ENCODE results near the gene CARS1. TPM values are rescaled to one million over a fixed set of nuclear protein-coding genes. Genes with fewer than 3 reads are reported as not detected.

The CARS1 gene
- total RNA-seq, 1 donor from 2014 or later: 59.2 TPM

DNA sequence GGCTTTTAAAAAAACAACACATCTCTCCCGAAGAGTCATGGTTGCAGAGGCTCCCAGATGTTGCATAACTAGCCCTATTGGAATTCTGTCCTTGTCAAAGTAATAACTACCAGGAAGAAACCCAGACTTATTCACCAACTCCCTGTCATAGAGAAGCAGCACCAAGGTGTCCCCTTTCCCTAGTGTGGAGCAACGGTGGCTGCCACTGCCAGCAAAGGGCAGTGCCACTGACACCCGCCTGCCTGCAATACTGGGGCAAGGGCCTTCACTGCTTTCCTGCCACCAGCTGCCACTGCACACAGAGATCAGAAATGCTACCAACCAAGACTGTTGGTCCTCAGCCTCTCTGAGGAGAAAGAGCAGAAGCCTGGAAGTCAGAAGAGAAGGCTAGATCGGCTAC, 92.4 kb downstream of the CARS1 start:
- no peaks in the 10 kb centered on the region for H3K4me1 Mint-ChIP-seq
- no peaks in the 10 kb centered on the region for H3K27me3 Mint-ChIP-seq (ENCODE audit: low read depth)
- no peak overlapping the region for H3K4me3 Mint-ChIP-seq
- no peak overlapping the region for H3K27ac Mint-ChIP-seq (ENCODE audit: unreplicated experiment)
- DNase-seq (ENCODE audit: low read depth, low spot score): no peak
- H3K9me3 Mint-ChIP-seq: no peaks in the 10 kb centered on the region
- peaks cover 46% of the 10 kb centered on the region for H3K36me3 Mint-ChIP-seq (ENCODE audit: low read depth)
- TF ChIP-seq, protein P1, sequence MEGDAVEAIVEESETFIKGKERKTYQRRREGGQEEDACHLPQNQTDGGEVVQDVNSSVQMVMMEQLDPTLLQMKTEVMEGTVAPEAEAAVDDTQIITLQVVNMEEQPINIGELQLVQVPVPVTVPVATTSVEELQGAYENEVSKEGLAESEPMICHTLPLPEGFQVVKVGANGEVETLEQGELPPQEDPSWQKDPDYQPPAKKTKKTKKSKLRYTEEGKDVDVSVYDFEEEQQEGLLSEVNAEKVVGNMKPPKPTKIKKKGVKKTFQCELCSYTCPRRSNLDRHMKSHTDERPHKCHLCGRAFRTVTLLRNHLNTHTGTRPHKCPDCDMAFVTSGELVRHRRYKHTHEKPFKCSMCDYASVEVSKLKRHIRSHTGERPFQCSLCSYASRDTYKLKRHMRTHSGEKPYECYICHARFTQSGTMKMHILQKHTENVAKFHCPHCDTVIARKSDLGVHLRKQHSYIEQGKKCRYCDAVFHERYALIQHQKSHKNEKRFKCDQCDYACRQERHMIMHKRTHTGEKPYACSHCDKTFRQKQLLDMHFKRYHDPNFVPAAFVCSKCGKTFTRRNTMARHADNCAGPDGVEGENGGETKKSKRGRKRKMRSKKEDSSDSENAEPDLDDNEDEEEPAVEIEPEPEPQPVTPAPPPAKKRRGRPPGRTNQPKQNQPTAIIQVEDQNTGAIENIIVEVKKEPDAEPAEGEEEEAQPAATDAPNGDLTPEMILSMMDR (conservative IDR thresholded peaks at IDR 0.05): no peak

DNA sequence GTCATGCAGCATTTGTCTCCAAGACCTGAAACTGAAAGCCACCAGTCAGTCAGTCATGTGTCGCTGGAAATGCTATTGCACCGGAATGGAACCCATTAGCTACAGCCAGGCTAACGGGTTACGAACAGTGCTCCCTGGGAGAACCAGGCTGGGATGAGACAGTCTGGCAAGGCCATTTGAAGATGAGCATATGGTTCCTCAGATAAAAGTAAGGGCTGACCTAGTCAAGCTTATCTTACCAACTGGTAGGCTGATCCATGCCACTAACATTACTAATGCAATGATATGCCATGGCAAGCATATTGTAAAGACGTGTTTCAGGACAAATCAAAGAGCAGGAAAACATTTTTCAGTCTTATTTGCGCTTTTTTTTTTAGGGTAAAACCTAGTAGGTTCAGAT, 93.5 kb downstream of the CARS1 start:
- Mint-ChIP-seq H3K4me1 (no peaks in the 10 kb centered on the region), H3K27ac (ENCODE audit: unreplicated experiment) (no peak overlapping the region), H3K9me3 (no peaks in the 10 kb centered on the region), H3K36me3 (ENCODE audit: low read depth) (peaks cover 41% of the 10 kb centered on the region), H3K4me3 (no peak overlapping the region), H3K27me3 (ENCODE audit: low read depth) (no peaks in the 10 kb centered on the region)
- TF ChIP-seq, protein P1 (conservative IDR thresholded peaks at IDR 0.05): no peak
- no peak for DNase-seq (ENCODE audit: low read depth, low spot score)

DNA sequence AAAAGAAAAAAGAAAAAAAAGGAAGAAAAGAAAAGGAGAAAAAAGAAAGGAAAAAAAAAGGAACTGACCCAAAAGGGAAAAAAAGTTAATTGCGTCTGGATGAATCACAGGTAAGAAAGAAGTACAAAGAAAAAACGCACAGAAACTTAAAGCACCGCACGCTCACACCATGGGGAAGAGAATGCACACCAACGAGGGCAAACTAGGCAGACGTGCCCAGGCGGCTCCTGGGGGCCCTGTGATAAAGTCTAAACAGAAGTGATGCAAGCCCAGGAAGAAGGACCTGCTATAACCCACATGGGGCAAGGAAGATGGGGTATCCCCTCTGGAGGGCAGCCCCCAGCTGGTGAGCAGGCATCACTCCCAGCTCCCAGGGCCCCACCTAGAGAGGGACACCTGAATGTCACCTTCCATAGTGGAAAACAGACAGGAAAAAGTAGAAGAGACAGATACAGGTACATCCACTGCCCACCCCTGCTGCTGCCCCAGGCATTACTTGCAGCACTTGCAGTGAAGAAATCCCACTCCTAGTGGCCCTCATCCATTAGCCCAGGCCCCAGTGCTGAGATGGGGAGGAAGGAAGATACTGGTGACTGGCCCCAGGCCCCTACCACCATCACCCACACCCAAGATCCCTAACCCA, 94.0 kb downstream of the CARS1 start:
- TF ChIP-seq, protein P1 (conservative IDR thresholded peaks at IDR 0.05): no peak
- Mint-ChIP-seq H3K27ac (ENCODE audit: unreplicated experiment) (no peak overlapping the region), H3K27me3 (ENCODE audit: low read depth) (no peaks in the 10 kb centered on the region), H3K9me3 (no peaks in the 10 kb centered on the region), H3K4me1 (no peaks in the 10 kb centered on the region), H3K36me3 (ENCODE audit: low read depth) (peaks cover 43% of the 10 kb centered on the region), H3K4me3 (no peak overlapping the region)
- no peak for DNase-seq (ENCODE audit: low read depth, low spot score)

DNA sequence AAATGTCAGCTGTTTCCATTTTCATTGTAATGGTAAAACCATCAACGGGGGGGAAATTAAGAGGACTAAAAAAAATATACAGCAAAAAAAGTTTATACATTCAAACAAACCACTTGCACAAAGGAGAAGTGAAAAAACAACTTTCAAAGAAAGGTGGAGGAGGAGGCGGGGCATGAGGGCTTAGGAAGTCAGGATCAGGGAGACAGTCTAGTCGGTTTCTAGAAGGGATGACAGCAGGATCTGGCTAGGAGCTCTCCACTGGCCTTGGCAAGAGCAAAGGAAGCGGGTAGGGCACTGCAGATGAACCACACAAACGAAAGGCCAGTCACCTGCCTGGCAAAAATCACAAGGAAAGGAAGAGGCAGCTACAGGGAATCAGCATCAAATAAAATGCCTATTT, 96.1 kb downstream of the CARS1 start:
- Mint-ChIP-seq H3K4me1 (no peaks in the 10 kb centered on the region), H3K27me3 (ENCODE audit: low read depth) (no peaks in the 10 kb centered on the region), H3K36me3 (ENCODE audit: low read depth) (peaks cover 30% of the 10 kb centered on the region), H3K27ac (ENCODE audit: unreplicated experiment) (no peak overlapping the region), H3K4me3 (no peak overlapping the region), H3K9me3 (no peaks in the 10 kb centered on the region)
- DNase-seq (ENCODE audit: low read depth, low spot score): no peak
- TF ChIP-seq, protein P1 (conservative IDR thresholded peaks at IDR 0.05): no peak

DNA sequence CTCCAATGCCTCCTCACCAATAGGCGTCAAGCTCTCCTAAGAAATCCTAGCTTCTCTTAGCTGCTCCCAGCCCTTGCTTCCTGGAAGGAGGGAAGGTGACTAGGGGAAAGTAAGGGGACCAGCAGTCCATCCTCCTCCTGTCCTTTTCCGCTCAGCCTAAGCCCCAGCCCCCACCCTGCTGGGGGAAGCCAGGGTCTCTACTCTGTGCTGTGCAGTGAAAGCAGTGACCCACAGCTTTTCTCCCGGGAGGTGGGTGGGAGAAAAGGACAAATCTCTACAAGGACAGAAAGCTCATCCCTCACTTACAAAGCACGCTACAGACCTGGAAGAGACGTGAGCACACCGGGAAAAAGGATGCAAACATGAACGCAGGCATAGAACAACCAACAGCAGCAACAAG, 97.1 kb downstream of the CARS1 start:
- H3K9me3 Mint-ChIP-seq: no peaks in the 10 kb centered on the region
- no peak overlapping the region for H3K27ac Mint-ChIP-seq (ENCODE audit: unreplicated experiment)
- TF ChIP-seq, protein P1 (conservative IDR thresholded peaks at IDR 0.05): no peak
- DNase-seq (ENCODE audit: low read depth, low spot score): no peak
- no peaks in the 10 kb centered on the region for H3K4me1 Mint-ChIP-seq
- no peak overlapping the region for H3K4me3 Mint-ChIP-seq
- H3K27me3 Mint-ChIP-seq (ENCODE audit: low read depth): no peaks in the 10 kb centered on the region
- peaks cover 31% of the 10 kb centered on the region for H3K36me3 Mint-ChIP-seq (ENCODE audit: low read depth)
